ENCODE data around the gene GALNS. TPM values are rescaled to one million over a fixed set of nuclear protein-coding genes. Genes with fewer than 3 reads are reported as not detected.

Gene GALNS
- 10 to 100 TPM in 1 of 2 donors, 1 to 10 TPM in 1; 8.8 to 48.8 TPM for total RNA-seq

GRCh38 chr16:88856828-88857727, at the start of gene GALNS, which contains the start of gene TRAPPC2L:
Gene GALNS (minus strand): TSS chr16:88856947. CDS start chr16:88856877, 70 bp downstream.
Gene TRAPPC2L (plus strand): TSS chr16:88857127. CDS start chr16:88857151, 24 bp downstream.
- peak; percentile 99 to 100 (median 100) for DNase-seq
- ATAC-seq = peak; percentile 92
- H3K36me3 ChIP-seq (replicated peaks in 1 of 2; ENCODE audit: insufficient read depth in 1 of 2, low read depth in 2 of 2) = peaks cover 0 to 4% of the 10 kb centered on the region in 2 donors
- peaks cover 17% of the 10 kb centered on the region for H3K4me1 ChIP-seq
- intact Hi-C loops (cut with DNase I) = no loop called here
- H3K9me3 ChIP-seq = no peaks in the 10 kb centered on the region
- H3K4me3 ChIP-seq = peak within 1 kb of the TSS; percentile 83 to 96
- 0 to 6% methylated on average over 8 to 87 of the region's 87 CpGs for WGBS, 2 donors
- TF ChIP-seq POLR2A (IDR thresholded peaks at IDR 0.05) (peak; percentile 63 to 82 (median 76)), CTCF (IDR thresholded peaks at IDR 0.05) (peak in 1 of 7 experiments; percentile 17)
- H3K27ac ChIP-seq = peak within 1 kb of the TSS; percentile 46 to 75 (median 68)
- no peaks in the 10 kb centered on the region for H3K27me3 ChIP-seq

- WGBS, 2 donors = 82 to 91% methylated on average over 15 to 16 of the region's 16 CpGs
- intact Hi-C loops (cut with DNase I) = no loop called here
- DNase-seq (no peak), ATAC-seq (no peak)
- Histone ChIP-seq H3K4me1 (peaks cover 28% of the 10 kb centered on the region), H3K27ac (no peak overlapping the region), H3K9me3 (no peaks in the 10 kb centered on the region), H3K36me3 (replicated peaks in 1 of 2; ENCODE audit: insufficient read depth in 1 of 2, low read depth in 2 of 2) (no peaks in the 10 kb centered on the region), H3K4me3 (no peak overlapping the region), H3K27me3 (no peaks in the 10 kb centered on the region)
- no peak for TF ChIP-seq POLR2A (IDR thresholded peaks at IDR 0.05)
- TF ChIP-seq CTCF (IDR thresholded peaks at IDR 0.05) = no peak
Measured at GRCh38 chr16:88906020-88906419, 49.3 kb upstream of the GALNS start.

GRCh38 chr16:88905563-88905962, 48.8 kb upstream of the GALNS start:
- H3K4me1 ChIP-seq = peaks cover 24% of the 10 kb centered on the region
- no peak overlapping the region for H3K4me3 ChIP-seq
- DNase-seq (peak in 1 of 4 donors; percentile 35), ATAC-seq (no peak)
- H3K27ac ChIP-seq = no peak overlapping the region
- no peaks in the 10 kb centered on the region for H3K36me3 ChIP-seq (replicated peaks in 1 of 2; ENCODE audit: insufficient read depth in 1 of 2, low read depth in 2 of 2)
- TF ChIP-seq CTCF (IDR thresholded peaks at IDR 0.05) (no peak), POLR2A (IDR thresholded peaks at IDR 0.05) (no peak)
- WGBS, 2 donors = 45 to 58% methylated on average over 8 to 9 of the region's 13 CpGs
- H3K9me3 ChIP-seq = no peaks in the 10 kb centered on the region
- intact Hi-C loops (cut with DNase I) = no loop called here
- no peaks in the 10 kb centered on the region for H3K27me3 ChIP-seq

- DNase-seq (no peak), ATAC-seq (no peak)
- Histone ChIP-seq H3K27me3 (no peaks in the 10 kb centered on the region), H3K9me3 (no peaks in the 10 kb centered on the region), H3K27ac (no peak overlapping the region), H3K4me1 (peaks cover 16% of the 10 kb centered on the region), H3K4me3 (no peak overlapping the region), H3K36me3 (replicated peaks in 1 of 2; ENCODE audit: insufficient read depth in 1 of 2, low read depth in 2 of 2) (no peaks in the 10 kb centered on the region)
- 78 to 79% methylated on average over 16 to 20 of the region's 21 CpGs for WGBS, 2 donors
- TF ChIP-seq CTCF (IDR thresholded peaks at IDR 0.05) (no peak), POLR2A (IDR thresholded peaks at IDR 0.05) (no peak)
- intact Hi-C loops (cut with DNase I) = no loop called here
Measured at GRCh38 chr16:88904676-88905365, 48.1 kb upstream of the GALNS start.
